ENCODE results near the gene FRMD6.
A peak's percentile ranks its signal among the peaks of the same experiment; 100 is the strongest.
"Not testable (repeated sequence)": the region's sequence is repeated elsewhere in the genome, so short reads cannot be mapped to it uniquely, and the experiment has no call there.

FRMD6 gene

GRCh38 chr14:51724650-51725049, 72.9 kb downstream of the FRMD6 start:
- DNase-seq (ENCODE audit: low spot score), result no peak

- no peak for DNase-seq (ENCODE audit: low spot score)
These were observed 73.4 kb downstream of the FRMD6 start for GRCh38 chr14:51725061-51725460.

- DNase-seq (ENCODE audit: low spot score), result no peak
These were observed 74.6 kb downstream of the FRMD6 start for GRCh38 chr14:51726166-51726899.

- DNase-seq (ENCODE audit: low spot score), result no peak
These were observed 75.8 kb downstream of the FRMD6 start for GRCh38 chr14:51727526-51727925.

DNA sequence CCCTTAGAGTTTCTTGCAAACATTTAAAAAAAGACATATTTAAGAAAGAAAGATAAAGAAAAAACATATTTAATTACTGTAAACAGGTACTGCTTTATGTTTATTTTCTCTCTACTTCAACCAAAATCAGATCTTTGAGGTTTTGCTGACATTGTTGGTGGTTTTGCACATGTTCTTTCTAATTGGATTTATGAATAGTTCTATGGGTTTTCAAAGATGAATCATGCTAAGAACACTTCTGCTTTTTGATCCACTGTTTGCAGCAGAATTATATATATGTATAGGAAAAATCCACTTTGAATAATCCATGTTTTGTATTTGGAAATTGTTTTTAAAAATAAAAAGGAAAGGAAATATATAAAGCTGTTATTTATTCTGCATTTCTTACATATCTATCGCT, 78.4 kb downstream of the FRMD6 start:
- DNase-seq (ENCODE audit: low spot score), result no peak

DNA sequence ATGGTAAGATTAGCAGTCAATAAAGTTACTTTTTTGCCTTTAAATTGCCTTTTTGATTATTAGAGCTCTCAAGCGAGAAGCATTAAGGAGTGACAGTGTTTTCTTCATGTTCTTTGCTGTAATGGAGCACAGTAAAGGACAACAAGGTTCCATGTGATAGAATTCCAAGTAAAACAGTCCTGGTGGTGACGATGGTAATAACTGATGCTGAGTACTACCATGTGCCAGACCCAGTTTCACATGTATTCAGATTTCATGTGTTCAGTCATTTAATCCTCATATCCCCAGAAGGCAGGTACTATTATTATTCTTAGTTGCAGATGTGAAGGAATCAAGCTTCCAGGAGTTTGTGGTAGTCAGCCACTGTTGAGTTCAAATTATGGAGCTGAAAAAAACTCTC, 79.0 kb downstream of the FRMD6 start:
- no peak for DNase-seq (ENCODE audit: low spot score)

DNA sequence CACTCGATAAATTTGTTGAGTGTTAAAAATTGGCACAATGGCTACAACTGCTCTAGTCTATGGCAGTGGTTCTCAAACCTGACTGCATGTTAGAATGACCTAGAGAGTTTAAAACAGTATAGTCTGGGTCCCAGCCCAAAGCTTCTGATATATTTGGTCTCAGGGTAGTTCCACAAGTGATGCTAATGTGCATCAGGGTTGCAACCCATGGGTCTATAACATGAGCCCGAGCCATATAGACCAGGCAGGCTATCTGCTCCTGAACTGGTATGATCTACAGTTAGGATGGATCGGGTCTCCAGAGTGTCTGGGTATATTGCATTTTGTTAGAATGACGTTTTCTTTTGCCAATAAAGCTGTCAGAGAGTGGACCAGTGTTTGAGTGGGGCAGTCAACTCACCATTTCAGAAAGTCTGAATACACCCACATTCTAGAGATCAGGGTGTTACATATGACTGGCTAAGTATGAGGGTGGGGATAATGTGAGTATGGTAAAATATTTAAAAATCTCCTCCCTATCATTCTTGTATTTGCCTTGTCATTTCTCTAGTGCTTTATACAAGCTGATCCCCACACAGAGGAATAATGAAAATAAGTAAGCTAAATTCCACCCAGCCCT, 80.9 kb downstream of the FRMD6 start:
- no peak for DNase-seq (ENCODE audit: low spot score)

- no peak for DNase-seq (ENCODE audit: low spot score)
These were observed 81.4 kb downstream of the FRMD6 start for GRCh38 chr14:51733147-51733546.

DNA sequence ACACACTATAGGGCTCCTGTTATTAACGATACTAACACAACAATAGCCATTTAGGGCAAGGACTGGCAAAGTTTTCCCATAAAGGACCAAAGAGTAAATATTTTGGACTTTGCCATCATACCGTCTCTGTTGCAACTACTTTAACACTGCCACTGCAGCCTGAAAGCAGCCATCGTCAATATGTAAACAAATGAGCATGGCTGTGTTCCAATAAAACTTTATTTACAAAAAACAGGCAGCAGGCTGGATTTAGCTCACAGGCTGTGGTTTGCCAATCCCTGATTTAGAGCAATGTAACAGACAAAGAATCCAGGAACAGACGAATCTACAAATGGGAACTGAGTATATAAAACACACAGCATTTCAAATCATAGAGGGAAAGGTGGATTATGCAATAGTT, 84.1 kb downstream of the FRMD6 start:
- no peak for DNase-seq (ENCODE audit: low spot score)

GRCh38 chr14:51738754-51739153, 87.0 kb downstream of the FRMD6 start:
- no peak for DNase-seq (ENCODE audit: low spot score)

- no peak for DNase-seq (ENCODE audit: low spot score)
These were observed 91.9 kb downstream of the FRMD6 start for GRCh38 chr14:51743588-51744000.

DNA sequence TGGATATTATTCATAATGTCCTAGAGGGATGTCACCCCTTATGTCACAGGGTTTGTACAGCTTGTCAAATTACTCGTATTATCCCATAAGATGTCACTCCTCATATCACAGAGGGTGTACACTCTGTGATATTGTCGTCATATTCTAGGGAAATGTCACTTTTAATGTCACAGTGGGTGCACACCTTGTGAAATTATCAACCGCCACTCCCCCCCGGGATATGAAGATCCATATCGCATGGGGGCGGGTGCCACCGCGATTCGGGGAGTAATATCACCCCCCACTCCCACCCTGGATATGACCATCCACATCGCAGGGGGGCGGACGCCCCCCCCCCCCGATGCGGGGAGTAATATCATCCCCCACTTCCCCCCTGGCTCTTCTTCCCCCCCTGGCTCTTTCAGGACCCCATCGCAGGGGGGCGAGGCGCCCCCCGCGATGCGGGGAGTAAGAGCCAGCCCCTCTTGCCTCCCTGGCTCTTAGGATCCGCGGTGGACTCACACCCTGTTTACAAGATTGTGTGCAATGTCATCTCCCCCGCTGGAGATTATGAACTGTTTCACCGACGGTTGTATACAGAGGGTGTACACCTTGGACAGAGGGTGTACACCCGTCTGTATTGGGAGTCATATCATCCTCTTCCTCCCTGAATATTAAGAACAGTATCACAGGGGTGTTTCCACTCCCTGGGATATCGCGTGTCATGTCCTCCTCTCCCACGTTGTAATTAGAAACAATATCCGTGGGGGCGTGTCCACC, 92.8 kb downstream of the FRMD6 start:
- no peak for DNase-seq (ENCODE audit: low spot score)

DNA sequence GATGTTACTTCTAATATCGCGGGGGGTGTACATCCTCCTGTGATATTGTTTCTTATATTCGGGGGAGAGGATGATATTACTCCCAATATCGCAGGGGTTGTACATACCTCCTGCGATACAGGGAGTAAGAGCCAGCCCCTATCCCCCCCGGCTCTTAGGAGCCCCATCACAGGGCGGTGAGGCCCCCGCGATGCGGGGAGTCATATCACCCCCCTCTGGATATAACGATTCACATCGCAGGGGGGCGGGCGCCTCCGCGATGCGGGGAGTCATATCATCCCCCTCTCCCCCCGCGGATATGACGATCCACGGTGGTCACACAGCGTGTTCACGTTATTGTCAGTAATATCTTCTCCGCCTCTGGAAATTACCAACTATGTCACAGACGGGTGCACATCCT, 95.1 kb downstream of the FRMD6 start:
- DNase-seq (ENCODE audit: low spot score), result not testable (repeated sequence)

GRCh38 chr14:51750542-51750941, 98.8 kb downstream of the FRMD6 start:
- no peak for DNase-seq (ENCODE audit: low spot score)

GRCh38 chr14:51751611-51752345, 100.1 kb downstream of the FRMD6 start:
- not testable (repeated sequence) for DNase-seq (ENCODE audit: low spot score)

DNA sequence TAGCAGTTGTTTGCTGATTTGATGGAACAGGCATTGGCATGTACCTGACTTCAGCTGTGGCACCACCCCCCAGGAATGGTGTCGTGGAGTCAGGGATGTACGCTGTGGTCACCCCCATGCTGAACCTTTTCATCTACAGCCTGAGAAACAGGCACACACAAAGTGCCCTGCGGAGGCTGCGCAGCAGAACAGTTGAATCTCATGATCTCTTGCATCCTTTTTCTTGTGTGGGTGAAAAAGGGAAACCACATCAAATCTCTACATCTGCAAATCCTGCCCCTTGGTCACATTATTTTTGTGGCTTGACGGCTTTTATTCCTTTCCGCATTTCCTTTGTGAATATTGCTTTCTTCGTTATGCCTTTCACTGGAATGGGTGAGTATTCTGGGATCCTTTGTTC, 106.0 kb downstream of the FRMD6 start:
- DNase-seq (ENCODE audit: low spot score), result not testable (repeated sequence)

DNA sequence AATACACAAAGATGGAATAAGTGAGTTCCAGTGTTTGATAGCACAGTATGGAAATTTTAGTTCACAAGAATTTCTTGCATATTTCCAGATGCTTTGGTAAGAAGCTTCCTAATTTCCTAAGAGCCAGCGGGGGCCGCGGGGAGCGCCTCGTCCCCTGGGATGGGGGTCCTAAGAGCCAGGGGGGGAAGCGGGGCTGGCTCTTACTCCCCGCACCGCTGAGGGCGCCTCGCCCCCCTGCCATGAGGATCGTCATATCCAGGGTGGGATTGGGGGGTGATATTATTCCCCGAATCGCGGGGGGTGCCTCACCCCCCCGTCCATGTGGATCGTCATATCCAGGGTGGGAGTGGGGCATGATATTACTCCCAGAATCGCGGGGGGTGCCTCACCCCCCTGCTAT, 108.2 kb downstream of the FRMD6 start:
- no peak for DNase-seq (ENCODE audit: low spot score)

DNA sequence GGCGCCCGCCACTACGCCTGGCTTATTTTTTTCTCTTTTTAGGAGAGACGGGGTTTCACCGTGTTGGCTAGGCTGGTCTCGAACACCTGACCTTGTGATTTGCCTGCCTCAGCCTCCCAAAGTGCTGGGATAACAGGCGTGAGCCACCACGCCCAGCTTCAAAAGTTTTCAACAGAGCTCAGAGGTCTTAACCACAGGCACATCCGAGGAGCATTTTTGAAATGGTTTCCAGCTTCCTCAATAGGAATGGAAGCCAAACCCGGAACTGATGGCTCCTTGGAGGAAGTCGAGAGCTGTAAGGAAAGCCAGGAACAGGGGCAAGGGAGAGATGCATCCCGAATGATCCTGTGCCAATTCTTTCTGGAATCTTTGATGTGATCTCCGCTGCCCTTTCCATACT, 114.0 kb downstream of the FRMD6 start:
- not testable (repeated sequence) for DNase-seq (ENCODE audit: low spot score)

DNA sequence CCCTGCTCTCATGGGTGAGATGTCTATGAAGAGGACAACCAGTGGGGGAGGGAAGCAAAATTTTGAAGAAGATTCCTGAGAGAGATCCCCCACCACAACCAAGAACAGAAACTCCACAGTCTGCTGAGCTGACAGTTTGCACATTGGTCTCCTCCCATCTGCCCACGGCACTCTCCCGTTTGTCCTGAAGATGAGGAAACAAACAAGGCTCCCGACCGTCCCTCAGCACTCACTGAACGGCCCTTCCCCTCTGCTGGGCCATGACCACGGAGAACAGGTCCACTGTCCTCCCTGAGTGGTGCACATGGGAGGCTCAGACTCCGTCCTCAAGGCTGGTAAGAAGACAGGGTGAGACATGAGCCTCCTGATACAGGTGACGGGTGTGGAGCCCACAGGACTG, 114.9 kb downstream of the FRMD6 start:
- DNase-seq (ENCODE audit: low spot score), result not testable (repeated sequence)

DNA sequence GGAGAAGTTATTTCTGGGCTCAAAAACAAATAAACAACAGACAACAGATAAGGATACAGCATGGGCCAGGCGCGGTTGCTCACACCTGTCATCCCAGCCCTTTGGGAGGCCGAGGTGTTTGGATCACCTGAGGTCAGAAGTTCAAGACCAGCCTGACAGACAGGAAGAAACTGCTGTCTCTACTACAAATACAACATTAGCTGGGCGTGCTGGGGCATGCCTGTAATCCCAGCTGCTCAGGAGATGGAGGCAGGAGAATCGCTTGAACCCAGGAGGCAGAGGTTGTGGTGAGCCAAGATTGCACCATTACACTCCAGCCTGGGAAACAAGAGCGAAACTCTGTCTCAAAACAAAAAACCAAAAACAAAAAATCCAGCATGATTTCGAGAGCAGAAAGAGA, 117.6 kb downstream of the FRMD6 start:
- DNase-seq (ENCODE audit: low spot score), result not testable (repeated sequence)

- DNase-seq (ENCODE audit: low spot score), result no peak
These were observed 122.5 kb downstream of the FRMD6 start for GRCh38 chr14:51774209-51774608.

DNA sequence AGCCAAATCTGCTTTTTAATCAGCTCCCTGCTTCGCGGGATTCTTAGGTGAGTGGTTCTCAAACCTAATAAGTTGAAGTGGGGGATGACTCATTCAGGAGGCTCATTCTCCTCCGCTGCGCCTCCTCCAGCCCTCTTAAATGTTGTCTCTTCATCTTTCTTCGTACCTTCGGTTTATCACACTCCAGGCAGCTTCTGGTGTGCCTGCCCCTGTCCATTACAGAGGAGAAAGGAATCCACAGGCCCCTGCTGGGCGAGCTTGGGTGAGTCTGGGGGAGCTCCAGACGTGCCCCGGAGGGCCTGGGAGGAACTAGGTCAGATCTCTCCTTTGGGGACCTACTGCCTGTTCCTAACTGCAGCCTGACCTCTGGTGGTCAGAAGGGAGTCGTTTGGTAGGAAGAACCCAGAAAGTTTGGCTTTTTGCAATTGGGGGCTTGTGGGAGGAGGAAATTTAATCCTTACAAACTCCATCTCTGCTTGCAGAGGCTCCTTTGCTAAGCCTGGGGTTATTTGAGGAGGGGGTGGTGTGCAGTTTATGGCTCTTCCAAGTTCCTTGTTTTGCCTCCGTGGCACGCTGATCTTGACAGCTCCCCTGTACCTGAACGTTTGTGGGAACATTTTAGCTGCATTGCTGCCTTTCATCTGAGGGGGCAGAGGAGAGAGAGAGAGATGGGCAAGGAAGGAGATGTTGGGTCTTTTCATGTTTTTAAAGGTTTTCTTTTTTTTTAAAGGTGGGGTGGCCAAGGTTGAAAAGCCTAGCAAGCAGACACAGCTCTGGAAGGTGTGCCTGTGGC, 124.6 kb downstream of the FRMD6 start:
- DNase-seq (ENCODE audit: low spot score), result peak; percentile 12
